Breast epithelium (tissue), 4 donors: Measurements from ENCODE around the gene ROBO3. TPM values are rescaled to one million over a fixed set of nuclear protein-coding genes. Genes with fewer than 3 reads are reported as not detected.

ENCODE experiments used
- DNase-seq, 2 donors: peaks; one replicate each; pipeline ENCODE4 v3.0.0-alpha.2; 2019; ENCODE audit warnings: low spot score in 2 of 2
- H3K27ac ChIP-seq, 2 donors: fragments of 200-600 bp; sonication (generic) in 1 of 2; one replicate each; pipeline ENCODE4 v1.5.1; 2016 to 2019; ENCODE audit warnings: mild to moderate bottlenecking in 1 of 2
- H3K27me3 ChIP-seq, 2 donors: fragments of 200-600 bp; sonication (generic) in 1 of 2; one replicate each; pipeline versions ENCODE4 v1.5.1 to v1.6.0; 2017 to 2019; ENCODE audit warnings: control low read depth in 1 of 2, mild to moderate bottlenecking in 1 of 2
- H3K36me3 ChIP-seq: fragments of 200-600 bp; one replicate; pipeline ENCODE4 v1.5.1; 2019
- H3K4me1 ChIP-seq, 2 donors: fragments of 200-600 bp; sonication (generic); one replicate each; pipeline ENCODE4 v1.5.1; 2016 to 2019; ENCODE audit warnings: control low read depth in 1 of 2
- H3K4me3 ChIP-seq, 3 donors: fragments of 200-600 bp; sonication (generic); 1 replicate in 2 of 3; 2 replicates in 1 of 3; pipeline ENCODE4 v1.5.1; 2016 to 2019; ENCODE audit warnings: mild to moderate bottlenecking in 3 of 3, moderate library complexity in 2 of 3
- H3K9me3 ChIP-seq, 2 donors: fragments of 200-600 bp; sonication (generic) in 1 of 2; one replicate each; pipeline ENCODE4 v1.5.1; 2016 to 2019; ENCODE audit warnings: control low read depth in 1 of 2
- POLR2A ChIP-seq: fragments of 450-650 bp; IDR thresholded peaks from one replicate; pipeline ENCODE4 v1.6.1; 2016; ENCODE audit warnings: antibody characterized with exemption, mild to moderate bottlenecking, moderate library complexity
- POLR2AphosphoS5 ChIP-seq, 3 donors: sonication (generic); formaldehyde crosslinking; IDR thresholded peaks; one replicate each; pipeline ENCODE4 v1.6.1; 2017; ENCODE audit warnings: antibody characterized with exemption in 3 of 3
- intact Hi-C: fragments of 100-400 bp; cut with DNase I; formaldehyde crosslinking; loops from one replicate; pipeline ENCODE4 v1.15.1; 2023; ENCODE audit warnings: low total_unique reads
- total RNA-seq, 3 donors: library from RNA; depleted of rRNA; stranded (reverse); fragments of >200 nt; gene quantifications; one replicate each; pipeline ENCODE4 v1.1.0, GENCODE V29; 2016
- TF ChIP-seq, protein P1 (sequence below), 3 donors: fragments of 450-650 bp; IDR thresholded peaks; one replicate each; pipeline ENCODE4 v1.5.1; 2016 to 2017; ENCODE audit warnings: antibody characterized with exemption in 3 of 3, mild to moderate bottlenecking in 3 of 3, moderate library complexity in 3 of 3

ROBO3 gene
- total RNA-seq, 3 donors from 2014 or later, result 9.1 to 30.9 (median 15.4) TPM

DNA sequence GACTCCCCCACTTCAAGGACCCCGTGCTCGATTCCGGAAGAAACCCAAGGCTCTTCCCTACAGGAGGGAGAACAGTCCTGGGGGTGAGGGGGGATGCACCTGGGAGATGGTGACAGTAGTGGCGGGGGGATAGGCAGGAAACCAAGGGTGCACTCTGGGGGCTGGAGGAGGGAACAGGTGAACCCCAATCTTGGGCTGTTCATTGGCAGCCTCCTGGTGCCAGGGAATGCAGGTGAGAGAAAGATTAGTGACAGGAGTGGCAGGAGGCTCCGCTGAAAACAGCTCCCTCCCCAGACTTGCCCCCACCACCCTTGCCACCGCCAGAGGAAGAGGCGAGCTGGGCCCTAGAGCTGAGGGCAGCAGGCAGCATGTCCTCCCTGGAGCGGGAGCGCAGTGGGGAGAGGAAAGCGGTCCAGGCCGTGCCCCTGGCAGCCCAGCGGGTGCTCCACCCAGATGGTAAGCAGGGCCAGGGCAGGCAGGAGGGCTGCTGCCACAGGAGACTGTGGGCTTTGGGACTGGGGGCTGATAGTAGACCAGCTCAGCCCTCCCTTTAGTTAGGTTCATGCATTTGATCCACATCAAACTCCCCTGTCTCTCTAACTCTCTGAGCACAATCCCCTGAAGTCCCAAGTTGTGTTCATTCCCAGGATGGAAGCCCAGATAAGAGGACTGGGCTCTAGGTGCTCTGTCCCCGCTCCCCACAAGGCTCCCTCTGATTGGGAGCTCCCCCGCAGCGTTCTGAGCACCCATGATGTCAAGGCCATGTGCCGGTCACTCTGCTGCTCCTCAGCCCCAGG lies 14.5 kb downstream of the ROBO3 start:
- peak overlapping the region in 1 of 2 donors; percentile 12 for H3K27ac ChIP-seq
- no peaks in the 10 kb centered on the region for H3K36me3 ChIP-seq
- H3K27me3 ChIP-seq, result no peaks in the 10 kb centered on the region
- H3K9me3 ChIP-seq, result no peaks in the 10 kb centered on the region
- H3K4me3 ChIP-seq, result no peak overlapping the region
- TF ChIP-seq POLR2A (no peak), POLR2AphosphoS5 (IDR thresholded peaks at IDR 0.05) (no peak)
- TF ChIP-seq, protein P1, sequence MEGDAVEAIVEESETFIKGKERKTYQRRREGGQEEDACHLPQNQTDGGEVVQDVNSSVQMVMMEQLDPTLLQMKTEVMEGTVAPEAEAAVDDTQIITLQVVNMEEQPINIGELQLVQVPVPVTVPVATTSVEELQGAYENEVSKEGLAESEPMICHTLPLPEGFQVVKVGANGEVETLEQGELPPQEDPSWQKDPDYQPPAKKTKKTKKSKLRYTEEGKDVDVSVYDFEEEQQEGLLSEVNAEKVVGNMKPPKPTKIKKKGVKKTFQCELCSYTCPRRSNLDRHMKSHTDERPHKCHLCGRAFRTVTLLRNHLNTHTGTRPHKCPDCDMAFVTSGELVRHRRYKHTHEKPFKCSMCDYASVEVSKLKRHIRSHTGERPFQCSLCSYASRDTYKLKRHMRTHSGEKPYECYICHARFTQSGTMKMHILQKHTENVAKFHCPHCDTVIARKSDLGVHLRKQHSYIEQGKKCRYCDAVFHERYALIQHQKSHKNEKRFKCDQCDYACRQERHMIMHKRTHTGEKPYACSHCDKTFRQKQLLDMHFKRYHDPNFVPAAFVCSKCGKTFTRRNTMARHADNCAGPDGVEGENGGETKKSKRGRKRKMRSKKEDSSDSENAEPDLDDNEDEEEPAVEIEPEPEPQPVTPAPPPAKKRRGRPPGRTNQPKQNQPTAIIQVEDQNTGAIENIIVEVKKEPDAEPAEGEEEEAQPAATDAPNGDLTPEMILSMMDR (IDR thresholded peaks at IDR 0.05), result no peak
- no peaks in the 10 kb centered on the region for H3K4me1 ChIP-seq
- DNase-seq, result no peak
- intact Hi-C loops, result loop anchor here (5.0 kb wide), 1 partner anchor 87 kb away; no protein-coding TSS in a partner anchor

DNA sequence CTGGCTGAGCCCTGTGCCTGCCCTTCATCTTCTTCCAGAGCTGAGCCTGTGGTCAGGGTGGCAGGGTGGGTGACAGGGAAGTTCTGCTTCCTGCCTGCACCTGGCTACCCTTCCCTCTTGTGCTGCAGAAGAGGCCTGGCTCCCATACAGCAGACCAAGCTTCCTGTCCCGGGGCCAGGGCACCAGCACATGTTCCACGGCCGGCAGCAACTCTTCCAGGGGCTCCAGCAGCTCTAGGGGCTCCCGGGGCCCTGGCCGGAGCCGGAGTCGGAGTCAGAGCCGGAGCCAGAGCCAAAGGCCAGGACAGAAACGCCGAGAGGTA lies 15.0 kb downstream of the ROBO3 start:
- TF ChIP-seq POLR2AphosphoS5 (IDR thresholded peaks at IDR 0.05), result no peak
- TF ChIP-seq, protein P1 (IDR thresholded peaks at IDR 0.05), result no peak
- TF ChIP-seq POLR2A, result no peak
- no peak for DNase-seq
- H3K27ac ChIP-seq, result peak overlapping the region in 1 of 2 donors; percentile 12

DNA sequence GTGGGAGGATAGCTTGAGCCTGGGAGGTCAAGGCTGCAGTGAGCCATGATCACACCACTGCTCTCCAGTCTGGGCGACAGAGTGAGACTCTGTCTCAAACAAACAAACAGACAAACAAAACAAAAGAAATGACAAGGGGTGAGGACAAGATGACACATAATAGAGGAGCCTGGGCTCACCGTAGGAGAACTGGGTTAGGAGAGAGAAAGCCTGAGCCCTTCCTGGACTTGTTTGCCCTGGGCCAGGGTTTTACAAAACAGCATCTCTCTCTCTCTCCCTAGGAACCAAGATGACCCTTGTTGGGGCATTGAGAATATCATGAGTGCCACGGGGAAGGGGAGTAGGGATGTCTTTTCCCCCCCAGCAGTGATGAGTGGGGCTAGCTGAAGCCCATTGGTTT lies 15.7 kb downstream of the ROBO3 start:
- H3K4me3 ChIP-seq, result no peak overlapping the region
- no peaks in the 10 kb centered on the region for H3K4me1 ChIP-seq
- intact Hi-C loops, result no loop called here
- DNase-seq, result no peak
- TF ChIP-seq, protein P1 (IDR thresholded peaks at IDR 0.05), result no peak
- TF ChIP-seq POLR2AphosphoS5 (IDR thresholded peaks at IDR 0.05) (no peak), POLR2A (no peak)
- no peaks in the 10 kb centered on the region for H3K36me3 ChIP-seq
- no peaks in the 10 kb centered on the region for H3K27me3 ChIP-seq
- H3K9me3 ChIP-seq, result no peaks in the 10 kb centered on the region
- H3K27ac ChIP-seq, result no peak overlapping the region

More for the DNA sequence above, 15.0 kb downstream of the ROBO3 start:
- H3K27me3 ChIP-seq, result no peaks in the 10 kb centered on the region
- H3K36me3 ChIP-seq, result no peaks in the 10 kb centered on the region
- intact Hi-C loops, result no loop called here
- no peaks in the 10 kb centered on the region for H3K9me3 ChIP-seq
- no peaks in the 10 kb centered on the region for H3K4me1 ChIP-seq
- H3K4me3 ChIP-seq, result no peak overlapping the region

DNA sequence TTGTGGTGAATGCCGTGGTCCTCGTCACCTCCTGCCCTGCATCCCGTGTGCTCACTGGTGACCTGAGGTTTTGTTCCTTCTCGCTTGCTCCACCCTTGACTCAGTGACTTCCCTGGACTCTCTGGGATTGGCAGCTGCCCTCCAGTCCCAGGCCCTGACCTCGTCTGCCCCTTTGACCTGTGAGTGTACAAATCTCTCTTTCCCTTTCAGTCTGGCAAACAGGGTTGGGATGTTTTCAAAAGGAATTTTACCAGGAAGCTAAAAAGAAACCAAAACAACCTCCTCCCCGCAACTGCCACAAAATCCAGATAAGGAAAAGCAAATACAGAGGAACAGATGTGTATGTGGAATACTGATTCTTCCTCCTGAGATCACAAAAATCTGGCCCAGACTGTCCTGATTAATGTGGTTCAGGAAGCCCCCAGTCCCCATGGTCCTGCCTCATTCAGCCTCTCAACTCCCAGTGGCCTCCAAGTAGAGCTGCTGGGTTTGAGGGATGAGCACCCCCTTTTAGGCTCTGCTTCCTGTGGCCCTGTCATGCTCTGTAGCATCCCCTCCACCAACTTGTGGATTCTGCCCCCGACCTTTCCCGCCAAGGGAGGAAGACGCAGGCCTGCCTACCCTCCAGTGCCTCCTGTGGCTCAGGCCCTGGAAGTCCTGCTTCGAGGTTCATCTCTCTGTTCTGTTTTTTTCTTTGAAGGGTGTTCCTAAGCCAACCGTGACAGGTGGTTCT lies 17.3 kb downstream of the ROBO3 start:
- H3K4me3 ChIP-seq, result no peak overlapping the region
- H3K27ac ChIP-seq, result peak overlapping the region in 1 of 2 donors; percentile 77
- TF ChIP-seq, protein P1 (IDR thresholded peaks at IDR 0.05), result no peak
- no peak for TF ChIP-seq POLR2AphosphoS5 (IDR thresholded peaks at IDR 0.05)
- TF ChIP-seq POLR2A, result no peak
- DNase-seq, result no peak
- no peaks in the 10 kb centered on the region for H3K4me1 ChIP-seq
- H3K27me3 ChIP-seq, result no peaks in the 10 kb centered on the region
- H3K9me3 ChIP-seq, result no peaks in the 10 kb centered on the region
- H3K36me3 ChIP-seq, result no peaks in the 10 kb centered on the region
- intact Hi-C loops, result no loop called here

DNA sequence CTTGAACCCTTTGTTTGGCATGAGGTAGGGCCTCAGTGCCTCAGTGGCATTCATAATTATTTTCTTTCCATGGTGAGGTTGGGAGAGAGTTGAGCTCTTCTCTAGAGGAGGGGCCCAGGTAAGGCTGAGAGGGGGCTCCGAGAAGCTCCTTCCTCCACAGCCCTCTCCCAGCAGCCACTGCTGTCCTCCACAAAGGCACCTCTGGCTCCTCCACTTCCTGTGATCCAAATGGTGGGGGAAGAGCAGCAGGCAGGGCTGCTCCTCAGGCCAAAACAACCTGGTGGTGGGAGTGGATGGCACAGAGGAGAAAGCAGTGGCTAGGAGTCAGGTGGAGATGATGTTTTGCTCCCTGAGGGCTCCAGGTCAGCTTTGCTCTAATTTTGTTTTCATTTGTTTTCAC lies 19.1 kb downstream of the ROBO3 start:
- TF ChIP-seq, protein P1 (IDR thresholded peaks at IDR 0.05), result no peak
- no peak for TF ChIP-seq POLR2AphosphoS5 (IDR thresholded peaks at IDR 0.05)

More for the DNA sequence above, 19.1 kb downstream of the ROBO3 start:
- intact Hi-C loops, result no loop called here
- Histone ChIP-seq H3K36me3 (no peaks in the 10 kb centered on the region), H3K9me3 (no peaks in the 10 kb centered on the region), H3K4me3 (no peak overlapping the region), H3K27ac (no peak overlapping the region), H3K4me1 (no peaks in the 10 kb centered on the region), H3K27me3 (no peaks in the 10 kb centered on the region)
- no peak for DNase-seq
